ENCODE data around the gene CD2.

Gene CD2

GRCh38 chr1:116786049-116786448 lies 31.8 kb downstream of the CD2 start:
- no peak for DNase-seq

- DNase-seq: no peak
Observed at GRCh38 chr1:116791727-116792126, 37.5 kb downstream of the CD2 start.

GRCh38 chr1:116793357-116793935 lies 39.2 kb downstream of the CD2 start:
- no peak for DNase-seq

- no peak for DNase-seq
Observed at GRCh38 chr1:116794371-116794770, 40.1 kb downstream of the CD2 start.

GRCh38 chr1:116794804-116795481 lies 40.7 kb downstream of the CD2 start:
- DNase-seq: no peak

GRCh38 chr1:116795482-116795829 lies 41.2 kb downstream of the CD2 start:
- DNase-seq: no peak

- no peak for DNase-seq
Observed at GRCh38 chr1:116804736-116805135, 50.5 kb downstream of the CD2 start.

GRCh38 chr1:116805398-116805797 lies 51.2 kb downstream of the CD2 start:
- no peak for DNase-seq

- DNase-seq: peak; percentile 78
Observed at GRCh38 chr1:116806245-116806644, 52.0 kb downstream of the CD2 start.

GRCh38 chr1:116806671-116807070 lies 52.4 kb downstream of the CD2 start:
- no peak for DNase-seq

GRCh38 chr1:116807394-116808199 lies 53.4 kb downstream of the CD2 start:
- DNase-seq: no peak

GRCh38 chr1:116808200-116808847 lies 54.1 kb downstream of the CD2 start:
- no peak for DNase-seq

GRCh38 chr1:116808848-116809508 lies 54.7 kb downstream of the CD2 start:
- DNase-seq: no peak

- DNase-seq: no peak
Observed at GRCh38 chr1:116811321-116811720, 57.1 kb downstream of the CD2 start.

GRCh38 chr1:116814926-116815723 lies 60.9 kb downstream of the CD2 start:
- peak; percentile 41 for DNase-seq

- DNase-seq: peak; percentile 79
Observed at GRCh38 chr1:116817582-116818064, 63.4 kb downstream of the CD2 start.
